D341Med (cell line): ENCODE measurements around the gene OAT.
A peak's percentile ranks its signal among the peaks of the same experiment; 100 is the strongest.

Experiments used
- DNase-seq: peaks from one replicate; pipeline ENCODE4 v3.0.0; 2012; ENCODE audit warnings: low spot score

The OAT gene

DNA sequence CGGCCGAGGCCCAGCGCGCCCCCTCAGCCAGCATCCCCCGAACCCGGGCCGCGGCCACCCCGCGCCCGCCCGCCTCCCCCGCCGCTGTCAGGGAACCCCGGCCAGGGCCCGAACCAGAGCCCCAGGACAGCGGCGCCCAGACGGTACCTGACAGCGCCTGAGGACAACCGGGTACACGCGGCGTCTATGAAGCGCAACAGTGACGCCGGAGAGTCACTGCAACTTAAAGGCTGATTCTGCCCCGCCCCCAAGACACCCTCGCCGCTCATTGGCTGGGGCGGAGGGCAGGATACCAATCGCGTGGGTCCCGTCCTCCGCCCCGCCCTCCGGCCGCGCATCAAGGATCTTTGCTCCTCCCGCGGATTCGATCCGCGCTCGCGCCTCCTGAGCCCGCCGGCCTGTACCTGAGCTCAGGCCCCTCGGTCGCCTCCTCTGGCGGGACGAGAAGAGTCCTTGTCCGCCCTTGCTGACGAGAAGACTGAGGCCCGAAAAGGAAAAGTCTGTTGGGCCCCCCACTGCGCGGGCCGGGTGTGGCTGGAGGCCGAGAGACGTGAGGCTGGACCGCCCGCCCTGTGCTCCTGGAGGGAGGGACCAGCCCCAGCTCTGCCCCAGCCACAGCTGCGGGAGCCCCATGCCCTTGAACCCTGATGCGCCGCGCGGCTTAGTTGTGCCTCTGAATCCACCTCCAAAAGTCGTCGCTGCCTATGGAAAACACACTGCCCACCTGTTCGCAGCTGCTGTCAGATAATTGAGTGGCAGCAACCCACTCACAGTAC lies at the start of gene OAT:
Gene OAT, minus strand, starts transcription at position 198 of the 776 bp plus-strand sequence. CDS start 6,752 bp downstream, outside the sequence.
- DNase-seq, result peak; percentile 94

DNA sequence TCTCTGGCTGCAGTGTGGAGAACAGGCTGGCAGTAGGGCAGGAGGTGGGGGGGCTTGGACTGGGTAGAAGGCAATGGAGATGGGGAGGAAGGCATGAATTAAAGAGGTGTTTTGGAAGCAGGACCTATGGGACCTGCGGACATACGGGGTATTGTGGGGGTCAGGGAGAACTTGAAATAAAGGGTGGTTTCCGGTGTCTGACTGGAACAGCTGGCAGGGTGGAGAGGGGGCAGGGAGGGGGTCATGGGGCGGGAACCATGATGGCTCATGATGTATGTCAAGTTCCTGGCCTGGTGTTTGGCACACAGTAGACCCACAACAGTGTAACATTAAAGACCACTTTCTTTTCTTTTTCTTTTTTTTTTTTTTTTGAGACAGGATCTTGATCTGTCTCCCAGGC lies 48.4 kb upstream of the OAT start:
- DNase-seq, result no peak

DNA sequence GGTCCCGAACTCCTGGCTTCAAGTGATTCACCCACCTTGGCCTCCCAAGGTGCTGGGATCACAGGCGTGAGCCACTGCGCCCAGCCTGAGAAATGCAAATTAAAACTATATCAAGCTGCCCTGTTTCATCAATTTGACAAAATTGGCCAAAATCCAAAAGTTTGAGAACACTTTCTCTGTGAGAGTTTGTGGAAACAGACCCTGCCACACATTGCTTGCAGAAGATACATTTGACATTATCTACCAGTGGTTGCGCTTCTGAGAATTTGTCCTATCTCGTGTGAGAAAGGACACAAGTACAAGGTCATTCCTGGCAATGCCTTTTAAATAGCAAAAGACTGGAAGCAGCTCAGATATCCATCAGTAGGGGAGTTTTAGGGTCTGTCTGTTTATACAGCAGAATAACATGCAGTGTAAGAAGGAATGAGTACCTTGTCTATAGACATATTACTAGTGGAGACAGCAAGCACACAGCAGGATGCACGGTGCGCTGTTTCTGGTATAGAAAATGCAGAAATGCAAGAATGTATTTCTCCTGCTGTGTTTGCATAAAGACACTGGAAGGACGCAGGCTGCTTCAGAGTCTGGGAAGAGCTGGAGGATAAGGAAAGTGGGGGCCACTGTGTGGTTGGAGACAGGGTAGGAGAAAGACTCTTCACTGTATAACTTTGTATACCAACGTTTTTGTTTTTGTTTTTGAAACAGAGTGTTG lies 47.2 kb upstream of the OAT start:
- no peak for DNase-seq

DNA sequence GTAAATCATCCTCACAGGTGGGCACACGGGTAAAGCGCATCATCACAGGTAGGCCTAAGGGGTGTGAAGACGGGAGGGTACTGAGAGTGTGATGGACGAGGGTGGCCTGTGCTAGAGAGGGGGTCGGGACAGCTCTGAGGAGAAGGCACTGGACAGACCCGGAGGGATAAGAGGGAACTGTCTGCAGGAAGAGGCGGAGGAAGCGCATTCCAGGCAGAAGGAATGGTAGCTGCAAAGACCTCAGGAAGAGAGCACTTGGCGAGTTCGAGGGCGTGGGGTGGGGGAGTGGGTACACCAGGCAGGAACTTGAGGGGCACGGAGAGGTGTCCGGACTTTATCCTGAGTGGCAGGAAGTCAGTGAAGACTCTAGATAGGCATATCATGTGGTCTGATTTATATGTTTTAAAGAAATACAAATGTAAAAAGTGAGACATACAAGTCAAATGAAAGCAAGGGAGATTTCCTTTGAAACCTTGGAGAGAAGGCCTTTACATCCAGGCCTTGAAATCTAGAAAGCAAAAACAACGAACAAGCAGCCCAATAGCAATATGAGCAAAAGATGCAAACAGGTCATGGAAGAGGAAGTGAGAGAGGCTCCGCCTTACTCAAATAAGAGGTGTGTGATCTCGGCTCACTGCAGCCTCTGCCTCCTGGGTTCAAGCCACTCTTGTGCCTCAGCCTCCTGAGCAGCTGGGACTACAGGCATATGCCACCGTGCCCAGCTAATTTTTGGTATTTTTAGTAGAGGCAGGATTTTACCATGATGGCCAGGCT lies 46.5 kb upstream of the OAT start:
- DNase-seq, result no peak

DNA sequence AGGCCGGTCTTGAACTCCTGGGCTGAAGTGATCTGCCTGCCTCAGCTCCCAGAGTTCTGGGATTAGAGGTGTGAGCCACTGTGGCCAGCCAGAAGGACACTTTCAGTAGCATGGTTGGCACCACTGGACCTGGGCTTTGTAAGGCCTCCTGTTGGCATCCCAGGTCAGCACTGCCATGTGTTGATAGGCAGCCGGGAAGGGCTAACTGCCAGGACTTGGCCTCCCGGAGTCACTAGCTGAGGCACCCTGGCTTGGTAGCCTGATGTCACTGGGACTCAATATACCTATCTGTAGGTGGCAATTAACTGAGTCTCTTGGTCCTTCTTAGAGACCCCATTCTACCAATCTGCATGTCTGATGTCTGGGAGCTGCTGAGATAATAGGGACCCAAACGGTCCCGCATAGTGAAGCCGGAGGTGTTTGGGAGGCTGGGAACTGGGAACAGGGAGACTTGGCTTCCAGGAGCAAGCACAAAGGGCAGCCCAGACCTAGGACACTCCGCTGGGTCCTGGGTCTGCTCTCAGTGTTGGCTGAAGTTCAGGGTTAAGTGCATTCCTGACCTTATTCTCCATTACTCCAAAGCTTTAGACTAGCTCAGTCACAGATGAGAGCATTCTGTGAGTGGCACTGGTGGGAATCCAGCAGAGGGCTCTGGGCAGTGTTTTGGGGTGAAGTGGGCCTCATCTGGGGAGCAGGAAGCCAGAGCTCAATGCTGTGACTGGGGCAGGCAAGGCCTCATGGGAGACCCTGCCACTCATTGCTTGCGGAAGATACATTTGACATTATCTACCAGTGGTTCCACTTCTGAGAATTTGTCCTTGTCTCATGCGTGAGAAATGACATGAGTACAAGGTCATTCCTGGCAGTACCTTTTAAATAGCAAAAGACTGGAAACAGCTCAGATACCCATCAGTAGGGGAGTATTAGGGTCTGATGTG lies 45.6 kb upstream of the OAT start:
- DNase-seq, result no peak

DNA sequence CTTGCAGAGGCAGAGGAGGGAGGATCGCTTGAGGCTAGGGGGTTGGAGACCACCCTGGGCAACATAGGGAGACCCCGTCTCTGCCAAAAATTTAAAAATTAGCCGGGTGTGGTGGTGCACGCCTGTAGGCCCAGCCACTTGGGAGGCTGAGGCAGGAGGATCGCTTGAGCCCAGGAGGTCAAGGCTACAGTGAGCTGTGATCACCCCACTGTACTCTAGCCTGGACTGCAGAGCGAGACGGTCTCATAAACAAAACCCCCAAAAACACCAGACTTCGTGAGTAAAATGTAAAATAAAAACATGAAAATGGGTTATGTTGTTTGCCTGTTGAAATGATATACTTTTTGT lies 43.6 kb upstream of the OAT start:
- DNase-seq, result no peak

DNA sequence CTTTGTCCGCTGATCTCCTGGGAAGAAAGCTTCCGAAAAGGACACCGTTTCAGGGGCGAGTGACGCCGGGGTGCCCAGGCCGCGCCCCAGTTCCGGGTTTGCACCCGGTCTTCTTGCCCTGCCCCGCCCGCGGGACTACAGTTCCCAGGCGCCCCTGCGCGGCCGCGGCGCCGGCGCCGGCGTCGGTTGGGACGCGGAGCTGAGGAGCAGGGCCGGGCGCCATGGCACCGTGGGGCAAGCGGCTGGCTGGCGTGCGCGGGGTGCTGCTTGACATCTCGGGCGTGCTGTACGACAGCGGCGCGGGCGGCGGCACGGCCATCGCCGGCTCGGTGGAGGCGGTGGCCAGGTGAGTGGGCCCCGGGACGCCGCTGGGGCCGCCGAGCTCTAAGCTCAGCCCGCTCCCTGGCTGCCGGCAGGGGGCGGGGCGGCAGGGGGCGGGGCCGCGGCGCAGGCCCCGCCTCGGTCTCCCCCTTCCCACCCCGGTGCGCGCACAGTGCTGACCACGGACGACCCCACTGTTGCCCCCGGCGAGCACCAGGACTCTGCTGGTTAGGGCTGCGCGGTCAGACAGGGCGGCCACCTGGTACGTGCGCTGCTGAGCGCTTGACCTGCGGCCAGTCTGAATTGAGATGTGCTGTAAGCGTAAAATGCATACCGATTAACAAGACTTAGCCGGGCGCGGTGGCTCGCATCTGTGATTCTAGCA lies 43.1 kb upstream of the OAT start, which contains the start of gene LHPP:
Gene LHPP, plus strand, starts transcription at position 182 of the 706 bp plus-strand sequence. Its CDS starts 40 bp downstream, at position 222.
- peak; percentile 88 for DNase-seq

DNA sequence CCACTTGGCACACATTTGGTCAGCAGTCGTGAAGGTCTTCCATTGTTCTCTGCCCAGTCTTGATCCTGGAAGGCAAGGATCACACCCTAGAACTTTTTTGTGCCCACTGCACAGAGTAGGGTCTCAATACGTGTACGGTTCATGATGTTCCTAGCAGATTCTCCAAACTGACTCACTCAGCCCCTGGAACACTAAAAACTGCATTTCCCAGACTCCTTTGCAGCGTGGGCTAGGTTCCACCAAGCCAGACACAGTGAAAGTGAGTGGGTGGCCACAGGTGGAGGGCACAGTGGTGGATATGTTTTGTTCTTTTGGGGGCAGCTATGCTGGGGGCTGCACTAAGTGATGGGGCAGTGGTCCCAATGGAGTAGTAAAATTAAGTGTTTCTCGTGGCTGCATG lies 41.4 kb upstream of the OAT start:
- DNase-seq, result no peak

DNA sequence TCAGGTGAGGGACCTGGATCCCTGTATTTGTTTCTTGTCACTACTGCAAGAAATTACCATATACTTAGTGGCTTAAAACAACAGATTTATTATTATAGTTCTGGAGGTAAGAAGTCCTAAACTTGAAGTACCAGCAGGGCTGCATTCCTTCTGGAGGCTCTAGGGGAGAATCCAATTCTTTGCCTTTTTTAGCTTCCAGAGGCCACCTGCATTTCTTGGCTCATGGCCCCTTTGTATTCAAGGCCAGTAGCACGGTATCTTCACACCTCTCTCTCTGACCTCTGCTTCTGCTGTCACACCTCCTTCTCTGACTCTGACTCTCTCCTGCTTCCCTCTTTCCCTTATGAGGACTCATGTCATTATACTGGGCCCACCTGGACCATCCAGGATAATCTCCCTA lies 40.7 kb upstream of the OAT start:
- DNase-seq, result no peak

DNA sequence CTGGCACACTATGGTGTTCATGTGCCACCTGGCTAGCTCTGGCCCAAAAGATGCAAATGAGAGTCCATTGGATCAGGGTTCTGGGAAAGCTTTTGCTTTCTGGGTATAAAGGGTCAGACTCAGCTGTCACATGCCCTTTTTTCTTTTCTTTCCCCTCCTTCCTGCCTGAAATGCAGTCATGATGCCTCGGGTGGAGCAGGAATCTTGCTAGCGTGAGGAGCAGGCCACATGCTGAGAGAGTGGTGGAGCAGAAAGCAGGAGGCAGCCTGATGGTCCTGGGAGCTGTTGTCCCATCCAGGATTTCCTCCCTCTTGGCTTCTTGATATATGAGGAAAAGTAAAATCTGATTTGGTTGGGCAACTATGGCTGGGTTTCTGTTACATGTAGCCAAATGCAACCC lies 40.2 kb upstream of the OAT start:
- DNase-seq, result no peak

DNA sequence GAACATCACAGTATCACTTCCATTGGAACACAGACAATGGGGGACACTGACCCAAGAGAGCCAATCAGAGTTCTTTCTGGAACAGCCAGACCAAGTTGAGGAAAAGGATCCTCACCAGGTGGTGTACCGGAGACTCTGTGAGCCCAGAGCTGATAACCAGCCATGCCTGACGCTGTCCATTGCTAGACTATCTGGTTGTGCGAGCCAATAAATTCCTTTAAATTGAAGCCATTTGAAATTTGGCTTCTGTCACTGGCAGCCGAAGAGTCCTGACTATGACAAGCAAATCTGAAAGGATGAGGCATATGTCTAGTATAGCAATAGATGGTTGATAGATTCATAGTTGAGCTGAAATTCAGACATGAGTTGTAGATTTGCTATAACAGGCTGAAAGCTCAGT lies 39.8 kb upstream of the OAT start:
- no peak for DNase-seq

DNA sequence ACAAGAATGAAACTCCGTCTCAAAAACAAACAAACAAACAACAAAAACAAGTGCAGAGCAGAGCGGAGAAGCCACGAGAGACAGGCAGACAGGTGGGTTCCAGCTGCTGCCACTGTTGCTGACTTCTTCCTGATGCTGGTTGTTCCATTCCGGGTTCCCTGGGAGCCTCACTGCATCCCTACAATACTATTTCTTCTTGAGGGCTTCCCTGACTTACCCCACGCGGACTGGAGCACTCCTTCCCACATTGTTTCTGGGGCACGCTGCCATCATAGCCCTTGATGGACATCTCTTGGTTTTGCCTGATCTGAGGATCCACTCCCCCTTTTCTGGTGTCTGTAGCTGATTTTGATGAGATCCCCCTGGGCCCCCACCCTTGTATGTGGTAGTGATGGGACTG lies 36.7 kb upstream of the OAT start:
- DNase-seq, result no peak

DNA sequence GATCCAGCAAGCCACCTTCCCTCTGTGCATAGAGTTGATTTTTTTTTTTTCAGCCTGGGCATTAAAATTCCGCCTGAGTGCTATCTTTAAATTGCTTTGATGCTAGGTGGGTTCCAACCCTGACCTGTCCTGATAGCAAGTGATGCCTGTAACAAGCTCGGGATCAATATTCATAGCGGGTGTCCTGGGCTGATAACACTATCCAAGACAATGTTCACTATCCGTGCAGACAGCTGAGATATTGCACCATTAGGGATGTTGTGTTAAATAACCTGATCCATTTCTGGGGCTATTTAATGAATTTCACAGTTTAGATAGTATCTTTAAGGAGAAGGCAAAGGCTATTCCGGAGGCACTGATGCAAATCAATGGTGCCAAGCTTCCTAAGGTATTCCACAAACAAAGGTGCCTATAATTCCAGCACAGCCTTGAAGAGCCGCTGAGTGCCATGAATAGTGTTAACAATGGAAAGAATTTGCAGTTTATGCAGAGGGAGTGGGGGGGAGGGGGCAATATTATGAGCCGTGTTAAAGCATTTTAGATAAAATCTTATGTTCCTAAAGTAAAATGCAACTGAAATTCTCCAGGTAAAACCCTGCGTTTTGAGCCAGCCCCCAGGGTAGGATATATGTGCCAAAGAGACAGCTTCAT lies 35.4 kb upstream of the OAT start:
- no peak for DNase-seq

DNA sequence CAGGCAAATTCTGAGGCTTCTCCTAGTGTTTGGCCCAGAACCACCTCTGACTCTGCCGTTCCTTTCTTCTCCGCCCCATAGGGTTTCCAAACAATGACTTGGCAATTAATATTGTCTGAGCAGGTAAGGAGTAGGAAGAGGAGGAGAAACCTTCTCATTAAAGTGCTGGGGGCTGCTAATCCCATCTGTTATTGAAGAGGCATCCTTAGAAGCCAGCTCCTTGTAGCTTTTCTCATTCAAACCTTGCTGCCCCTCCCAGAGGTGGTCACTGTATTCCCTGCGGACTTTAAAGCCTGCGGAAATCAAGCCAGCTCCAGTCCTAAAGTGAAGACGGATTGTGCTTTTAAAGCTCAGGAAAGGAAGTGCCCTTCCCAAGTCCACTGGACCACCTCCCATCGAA lies 32.6 kb upstream of the OAT start:
- no peak for DNase-seq

DNA sequence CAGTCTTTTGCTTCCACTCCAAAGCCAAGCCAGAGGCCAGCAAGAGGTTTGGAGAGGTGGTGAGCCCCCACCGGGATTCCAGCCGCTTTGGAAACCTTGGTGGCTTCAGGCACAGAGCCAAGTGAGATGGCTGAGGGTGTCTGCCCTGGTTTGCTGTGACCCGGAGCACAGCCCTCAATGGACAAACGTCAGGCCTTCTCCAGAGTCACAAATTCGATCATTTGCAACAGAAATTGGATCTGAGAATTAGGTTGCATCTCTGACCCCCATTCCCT lies 32.0 kb upstream of the OAT start:
- no peak for DNase-seq

DNA sequence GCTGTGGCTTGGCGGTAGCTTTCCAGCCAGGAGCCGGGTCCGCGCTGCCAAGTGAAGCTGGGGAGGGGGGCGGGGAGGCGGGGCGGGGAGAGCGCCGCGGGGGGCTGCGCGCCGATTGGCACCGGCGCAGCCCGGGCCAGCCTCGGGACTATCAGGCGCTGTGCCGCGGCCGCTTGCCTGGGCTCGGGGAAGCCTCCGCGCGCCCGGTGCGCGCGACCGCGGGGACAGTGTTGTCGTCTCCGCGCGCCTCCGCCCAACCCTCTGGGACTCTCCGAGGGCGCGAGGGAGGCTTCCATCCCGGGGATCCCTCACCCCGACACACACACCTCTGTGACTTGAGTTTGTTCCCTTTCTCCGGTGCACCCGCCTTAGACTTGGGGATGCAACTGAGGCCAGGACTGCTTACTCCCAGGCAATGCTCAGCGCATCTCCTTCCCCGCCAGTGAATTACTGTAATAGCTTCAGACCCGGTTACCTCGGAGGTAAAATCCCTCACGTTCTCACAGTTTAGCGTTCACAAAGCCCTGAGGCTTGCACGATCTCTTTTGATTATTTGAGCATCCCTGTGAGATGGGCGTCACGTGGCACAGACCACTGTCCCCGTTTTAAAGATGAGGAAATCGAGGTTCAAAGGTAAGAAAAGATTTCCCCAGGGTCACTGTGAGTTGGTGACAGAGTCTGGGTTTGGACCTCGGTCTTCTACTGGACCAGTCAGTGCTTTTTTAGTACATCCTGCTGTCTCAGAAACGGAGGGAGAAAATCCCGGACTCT lies 31.5 kb upstream of the OAT start, which contains the start of gene NKX1-2:
Gene NKX1-2, minus strand, starts transcription at position 24 of the 771 bp plus-strand sequence. CDS start 92 bp downstream, outside the sequence.
- DNase-seq, result peak; percentile 59

DNA sequence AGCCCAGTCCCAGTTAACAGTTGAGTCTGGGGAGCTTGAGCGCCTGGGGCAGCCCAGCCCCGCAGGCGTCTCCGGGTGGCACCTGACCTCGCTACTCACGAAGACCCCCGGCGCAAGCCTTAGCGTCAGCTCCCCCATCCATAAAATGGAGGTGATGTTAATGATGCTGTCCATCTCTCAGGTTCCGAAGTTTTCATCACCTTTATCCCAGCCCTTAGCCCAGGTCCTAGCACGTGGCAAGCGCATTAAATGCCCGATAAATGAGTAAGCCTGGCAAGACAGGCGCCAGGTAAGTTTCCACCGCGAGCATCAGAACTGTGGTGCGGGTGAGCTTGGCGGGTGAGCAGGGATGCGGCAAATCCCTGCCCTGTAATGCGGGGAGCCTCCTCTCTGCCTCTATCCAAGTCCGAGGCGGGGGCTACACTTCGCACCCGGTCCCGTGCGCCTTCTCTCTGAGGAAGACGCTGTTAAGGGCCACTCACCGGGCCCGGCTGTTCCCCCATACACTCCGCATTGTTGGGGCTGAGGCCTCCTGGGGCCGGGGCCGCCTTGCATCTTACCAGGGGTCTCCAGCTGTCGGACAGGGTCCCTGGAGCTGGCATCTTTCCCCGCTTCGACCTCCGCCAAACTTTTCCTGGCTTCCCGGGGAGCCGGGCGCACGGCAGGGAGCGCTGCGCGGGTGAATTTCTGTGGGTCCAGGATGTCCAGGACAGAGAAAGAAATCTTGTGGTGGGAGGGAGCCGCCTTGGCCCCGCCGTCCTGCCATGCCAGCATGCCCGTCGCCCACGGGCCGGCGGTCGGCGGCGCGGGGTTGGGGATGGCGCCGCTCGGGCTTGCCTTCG lies 30.7 kb upstream of the OAT start:
- DNase-seq, result no peak

DNA sequence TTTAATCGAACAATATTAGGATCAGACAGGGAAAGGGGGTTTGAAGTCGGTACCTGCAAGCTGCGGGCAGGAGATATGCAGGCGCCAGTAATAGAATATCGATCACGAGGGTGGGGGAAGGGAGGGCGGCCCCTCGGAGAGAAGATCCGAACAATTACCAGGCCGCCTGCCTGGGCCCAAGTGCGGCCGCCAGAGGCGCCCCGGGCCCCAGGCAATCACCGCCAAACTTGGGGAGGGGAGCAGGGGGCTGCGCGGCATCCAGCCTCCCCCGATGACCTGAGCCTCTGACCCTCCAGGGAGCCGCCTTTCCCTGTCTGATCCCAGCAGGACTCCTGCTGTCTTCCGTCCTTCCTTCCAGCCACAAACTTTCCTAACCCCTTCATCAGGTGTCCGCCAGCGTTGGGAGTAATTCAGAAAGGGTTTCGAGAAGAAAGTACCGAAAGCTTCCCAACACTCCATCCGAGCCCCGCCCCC lies 30.0 kb upstream of the OAT start:
- DNase-seq, result peak; percentile 40
